Gastrocnemius medialis (tissue), 4 donors: Measurements from ENCODE around the gene PKP1.

ENCODE experiments used
- CTCF ChIP-seq, 5 experiments: fragments of 450-650 bp in 3 of 5; fragments of 200-600 bp in 2 of 5; sonication (generic) in 2 of 5; IDR thresholded peaks in 4 of 5; conservative IDR thresholded peaks in 1 of 5; 1 replicate in 4 of 5; 2 replicates in 1 of 5; pipeline ENCODE4 v1.5.1; 2016 to 2019; ENCODE audit warnings: antibody characterized with exemption in 5 of 5, mild to moderate bottlenecking in 3 of 5, moderate library complexity in 3 of 5
- POLR2A ChIP-seq, 2 donors: fragments of 450-650 bp; IDR thresholded peaks; one replicate each; pipeline ENCODE4 v1.6.1; 2017; ENCODE audit warnings: antibody characterized with exemption in 2 of 2, mild to moderate bottlenecking in 2 of 2, moderate library complexity in 2 of 2

GRCh38 chr1:201304126-201304525 lies 20.8 kb downstream of the PKP1 start:
- no peak for TF ChIP-seq CTCF (IDR thresholded peaks at IDR 0.05 in 4 of 5, conservative IDR thresholded peaks at IDR 0.05 in 1 of 5)
- TF ChIP-seq POLR2A (IDR thresholded peaks at IDR 0.05) = no peak
